ENCODE measurements around the gene ATXN10. TPM values are rescaled to one million over a fixed set of nuclear protein-coding genes. Genes with fewer than 3 reads are reported as not detected.

ATXN10 gene
- total and polyA plus RNA-seq, 2 experiments from 2014 or later = 109 to 216 TPM

GRCh38 chr22:45771057-45771456 is 99.4 kb downstream of the ATXN10 start:
- H3K9me3 ChIP-seq (ENCODE audit: low read depth) = no peaks in the 10 kb centered on the region
- peaks cover 98% of the 10 kb centered on the region for H3K79me2 ChIP-seq (ENCODE audit: insufficient read depth)
- in situ Hi-C loops (cut with MboI) = no loop called here
- no peak overlapping the region for H3K4me3 ChIP-seq
- 96 to 99% methylated on average over 3 of the region's 3 CpGs for WGBS, 2 experiments (ENCODE audit: low coverage in 1 of 2, low lambda C conversion rate in 2 of 2, missing lambda C conversion rate in 2 of 2)
- no peak overlapping the region for H3K27ac ChIP-seq
- H3K36me3 ChIP-seq (ENCODE audit: low read depth) = peaks cover 15% of the 10 kb centered on the region
- peaks cover 11% of the 10 kb centered on the region; the same call in 1 of the 2 replicates for H3F3A ChIP-seq (ENCODE audit: insufficient read depth)
- H2AFZ ChIP-seq = no peak overlapping the region
- H3K9ac ChIP-seq = no peak overlapping the region
- no peaks in the 10 kb centered on the region; the same call in 1 of the 2 replicates for H4K20me1 ChIP-seq (ENCODE audit: insufficient read depth)
- DNase-seq = no peak
- H3K4me1 ChIP-seq (ENCODE audit: insufficient read depth) = no peaks in the 10 kb centered on the region
- no peaks in the 10 kb centered on the region for H3K27me3 ChIP-seq (replicated peaks; ENCODE audit: insufficient read depth)
- H3K9me2 ChIP-seq (ENCODE audit: insufficient read depth) = no peaks in the 10 kb centered on the region
- TF ChIP-seq EZH2phosphoT487 (IDR thresholded peaks at IDR 0.05; ENCODE audit: insufficient read depth, low read depth) (no peak), EZH2 (IDR thresholded peaks at IDR 0.05; ENCODE audit: insufficient read depth, poor library complexity, severe bottlenecking) (no peak)
- no peak overlapping the region for H3K4me2 ChIP-seq (ENCODE audit: unreplicated experiment)

GRCh38 chr22:45771711-45772110 is 100.1 kb downstream of the ATXN10 start:
- 97% methylated on average over 2 of the region's 2 CpGs for WGBS, 2 experiments (ENCODE audit: low coverage in 1 of 2, low lambda C conversion rate in 2 of 2, missing lambda C conversion rate in 2 of 2)
- no peak overlapping the region for H3K4me3 ChIP-seq
- H3K79me2 ChIP-seq (ENCODE audit: insufficient read depth) = peaks cover 98% of the 10 kb centered on the region
- H3K4me1 ChIP-seq (ENCODE audit: insufficient read depth) = no peaks in the 10 kb centered on the region
- no peak overlapping the region for H2AFZ ChIP-seq
- H3K27ac ChIP-seq = no peak overlapping the region
- peaks cover 17% of the 10 kb centered on the region for H3F3A ChIP-seq (ENCODE audit: insufficient read depth)
- peaks cover 9% of the 10 kb centered on the region for H3K36me3 ChIP-seq (ENCODE audit: low read depth)
- no peak for DNase-seq
- H3K9me2 ChIP-seq (ENCODE audit: insufficient read depth) = no peaks in the 10 kb centered on the region
- no peaks in the 10 kb centered on the region for H3K9me3 ChIP-seq (ENCODE audit: low read depth)
- H3K27me3 ChIP-seq (replicated peaks; ENCODE audit: insufficient read depth) = no peaks in the 10 kb centered on the region
- H3K4me2 ChIP-seq (ENCODE audit: unreplicated experiment) = no peak overlapping the region
- no peaks in the 10 kb centered on the region; the same call in 1 of the 2 replicates for H4K20me1 ChIP-seq (ENCODE audit: insufficient read depth)
- in situ Hi-C loops (cut with MboI) = no loop called here
- H3K9ac ChIP-seq = no peak overlapping the region
- TF ChIP-seq EZH2 (IDR thresholded peaks at IDR 0.05; ENCODE audit: insufficient read depth, poor library complexity, severe bottlenecking) (no peak), EZH2phosphoT487 (IDR thresholded peaks at IDR 0.05; ENCODE audit: insufficient read depth, low read depth) (no peak)

GRCh38 chr22:45772743-45773142 is 101.1 kb downstream of the ATXN10 start:
- no peak overlapping the region for H3K9ac ChIP-seq
- H3K9me2 ChIP-seq (ENCODE audit: insufficient read depth) = no peaks in the 10 kb centered on the region
- H4K20me1 ChIP-seq (ENCODE audit: insufficient read depth) = peaks cover 4% of the 10 kb centered on the region; the same call in 1 of the 2 replicates
- in situ Hi-C loops (cut with MboI) = no loop called here
- 94 to 100% methylated on average over 2 of the region's 2 CpGs for WGBS, 2 experiments (ENCODE audit: low coverage in 1 of 2, low lambda C conversion rate in 2 of 2, missing lambda C conversion rate in 2 of 2)
- peaks cover 8% of the 10 kb centered on the region for H3K36me3 ChIP-seq (ENCODE audit: low read depth)
- H3K27ac ChIP-seq = no peak overlapping the region
- no peak overlapping the region for H3K4me2 ChIP-seq (ENCODE audit: unreplicated experiment)
- H3K9me3 ChIP-seq (ENCODE audit: low read depth) = no peaks in the 10 kb centered on the region
- peaks cover 25% of the 10 kb centered on the region for H3F3A ChIP-seq (ENCODE audit: insufficient read depth)
- H3K27me3 ChIP-seq (replicated peaks; ENCODE audit: insufficient read depth) = no peaks in the 10 kb centered on the region
- H3K79me2 ChIP-seq (ENCODE audit: insufficient read depth) = peaks cover 100% of the 10 kb centered on the region
- no peak overlapping the region for H3K4me3 ChIP-seq
- H3K4me1 ChIP-seq (ENCODE audit: insufficient read depth) = peaks cover 6% of the 10 kb centered on the region; the same call in 1 of the 2 replicates
- no peak overlapping the region for H2AFZ ChIP-seq
- DNase-seq = no peak
- TF ChIP-seq EZH2 (IDR thresholded peaks at IDR 0.05; ENCODE audit: insufficient read depth, poor library complexity, severe bottlenecking) (no peak), EZH2phosphoT487 (IDR thresholded peaks at IDR 0.05; ENCODE audit: insufficient read depth, low read depth) (no peak)

- Histone ChIP-seq H3K4me1 (ENCODE audit: insufficient read depth) (peaks cover 11% of the 10 kb centered on the region; the same call in 1 of the 2 replicates), H3K9ac (no peak overlapping the region), H3K27me3 (replicated peaks; ENCODE audit: insufficient read depth) (no peaks in the 10 kb centered on the region), H3K9me3 (ENCODE audit: low read depth) (no peaks in the 10 kb centered on the region), H3K4me2 (ENCODE audit: unreplicated experiment) (no peak overlapping the region), H3K9me2 (ENCODE audit: insufficient read depth) (no peaks in the 10 kb centered on the region), H3K27ac (no peak overlapping the region), H3K79me2 (ENCODE audit: insufficient read depth) (peaks cover 98% of the 10 kb centered on the region), H3K36me3 (ENCODE audit: low read depth) (peaks cover 5% of the 10 kb centered on the region; the same call in 1 of the 2 replicates), H3F3A (ENCODE audit: insufficient read depth) (peaks cover 30% of the 10 kb centered on the region), H2AFZ (no peak overlapping the region), H3K4me3 (no peak overlapping the region), H4K20me1 (ENCODE audit: insufficient read depth) (peaks cover 4% of the 10 kb centered on the region; the same call in 1 of the 2 replicates)
- DNase-seq = no peak
- in situ Hi-C loops (cut with MboI) = no loop called here
- TF ChIP-seq EZH2phosphoT487 (IDR thresholded peaks at IDR 0.05; ENCODE audit: insufficient read depth, low read depth) (no peak), EZH2 (IDR thresholded peaks at IDR 0.05; ENCODE audit: insufficient read depth, poor library complexity, severe bottlenecking) (no peak)
- WGBS, 2 experiments (ENCODE audit: low coverage in 1 of 2, low lambda C conversion rate in 2 of 2, missing lambda C conversion rate in 2 of 2) = 96 to 98% methylated on average over 6 of the region's 6 CpGs
These were observed 102.5 kb downstream of the ATXN10 start for GRCh38 chr22:45774001-45774670.
